Activated CD4-positive, alpha-beta T cell treated with anti-CD3 and anti-CD28 coated beads, Interleukin-2, amount 10 ng/mL, durations not matched to agents 24 days and 14 days (primary cell): Measurements from ENCODE around the gene COX11. TPM values are rescaled to one million over a fixed set of nuclear protein-coding genes. Genes with fewer than 3 reads are reported as not detected.
A peak's percentile ranks its signal among the peaks of the same experiment; 100 is the strongest.

Experiments
- DNase-seq: peaks from one replicate; pipeline ENCODE4 v3.0.0; 2022
- H3K27ac Mint-ChIP-seq: one replicate; pipeline ENCODE4 v1.8.0; 2022; ENCODE audit warnings: mild to moderate bottlenecking, mixed read lengths
- H3K27me3 Mint-ChIP-seq: one replicate; pipeline ENCODE4 v1.8.0; 2022; ENCODE audit warnings: mixed read lengths
- H3K36me3 Mint-ChIP-seq: one replicate; pipeline ENCODE4 v1.8.0; 2022; ENCODE audit warnings: low read depth, mild to moderate bottlenecking, mixed read lengths
- H3K4me1 Mint-ChIP-seq: one replicate; pipeline ENCODE4 v1.8.0; 2021; ENCODE audit warnings: mixed read lengths
- H3K4me3 Mint-ChIP-seq: one replicate; pipeline ENCODE4 v1.8.0; 2022; ENCODE audit warnings: mild to moderate bottlenecking, moderate library complexity, mixed read lengths
- H3K9me3 Mint-ChIP-seq: one replicate; pipeline ENCODE4 v1.8.0; 2021; ENCODE audit warnings: mixed read lengths
- intact Hi-C: fragments of 100-400 bp; cut with micrococcal nuclease; formaldehyde crosslinking; loops from one replicate; pipeline ENCODE4 v1.15.1; 2023
- total RNA-seq: library from RNA; stranded (reverse); gene quantifications from 2 replicates; pipeline ENCODE4 v1.2.3, GENCODE V29; 2022

Gene COX11
- 46.1 and 48.2 TPM in 2 replicates for total RNA-seq

- DNase-seq = peak; percentile 99
- no peaks in the 10 kb centered on the region for H3K9me3 Mint-ChIP-seq
- intact Hi-C loops = loop anchor here (1.0 to 10.0 kb wide), 5 partner anchors 70 to 1056 kb away; partner anchors contain the start of gene MMD
- no peak within 1 kb of the TSS for H3K4me3 Mint-ChIP-seq
- H3K27me3 Mint-ChIP-seq = no peaks in the 10 kb centered on the region
- peaks cover 9% of the 10 kb centered on the region for H3K36me3 Mint-ChIP-seq
- H3K27ac Mint-ChIP-seq = no peak within 1 kb of the TSS
- H3K4me1 Mint-ChIP-seq = peaks cover 22% of the 10 kb centered on the region
These were observed at the start of gene COX11, which contains the start of gene STXBP4 for GRCh38 chr17:54968262-54968987. TSS of gene COX11 (minus strand) at chr17:54968654. CDS start at chr17:54968646, 8 bp downstream. TSS of gene STXBP4 (plus strand) at chr17:54968765. CDS start at chr17:54986220, 17,455 bp downstream.

- Mint-ChIP-seq H3K27ac (no peak overlapping the region), H3K27me3 (no peaks in the 10 kb centered on the region), H3K36me3 (no peaks in the 10 kb centered on the region), H3K4me1 (no peaks in the 10 kb centered on the region), H3K9me3 (no peaks in the 10 kb centered on the region), H3K4me3 (no peak overlapping the region)
- DNase-seq = no peak
- intact Hi-C loops = no loop called here
These were observed 37.1 kb upstream of the COX11 start for GRCh38 chr17:55005520-55005919.

DNA sequence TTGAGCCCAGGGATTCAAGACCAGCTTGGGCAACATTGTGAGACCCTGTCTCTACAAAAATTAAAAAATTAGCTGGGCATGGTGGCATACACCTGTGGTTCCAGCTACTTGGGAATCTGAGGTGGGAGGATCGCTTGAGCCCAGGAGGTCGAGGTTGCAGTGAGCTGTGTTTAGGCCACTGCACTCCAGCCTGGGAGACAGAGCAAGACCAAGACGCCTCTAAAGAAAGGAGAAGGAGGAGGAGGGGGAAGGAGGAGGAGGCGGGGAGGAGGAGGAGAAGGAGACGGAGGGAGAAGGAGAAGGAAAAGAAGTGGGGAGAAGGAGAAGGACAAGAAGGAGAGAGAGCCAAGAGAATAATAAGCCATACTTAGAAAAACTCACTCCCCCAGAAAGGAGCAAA is 36.0 kb upstream of the COX11 start:
- peaks cover 2% of the 10 kb centered on the region for H3K36me3 Mint-ChIP-seq
- no peaks in the 10 kb centered on the region for H3K9me3 Mint-ChIP-seq
- H3K27ac Mint-ChIP-seq = no peak overlapping the region
- no peak for DNase-seq
- no peaks in the 10 kb centered on the region for H3K27me3 Mint-ChIP-seq
- H3K4me3 Mint-ChIP-seq = no peak overlapping the region
- intact Hi-C loops = no loop called here
- no peaks in the 10 kb centered on the region for H3K4me1 Mint-ChIP-seq

DNA sequence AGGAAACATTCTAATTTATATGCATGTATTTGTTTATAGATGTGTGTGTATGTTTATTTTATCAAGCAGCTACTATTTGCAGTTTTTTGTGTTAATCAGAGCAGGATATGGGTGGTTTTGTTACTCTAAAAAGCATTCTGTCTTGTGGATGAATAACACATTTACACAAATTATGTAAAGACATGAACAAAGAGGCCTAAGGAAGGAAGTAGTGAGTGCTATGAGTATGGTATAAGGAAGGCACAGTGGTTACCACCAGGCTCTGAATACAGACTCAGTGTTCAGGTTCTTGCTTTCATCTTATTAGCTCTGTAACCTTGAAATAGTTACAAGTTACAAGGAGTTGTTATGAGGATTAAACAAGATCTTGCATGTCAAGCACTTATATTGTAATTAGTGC is 34.0 kb upstream of the COX11 start:
- H3K4me1 Mint-ChIP-seq = no peaks in the 10 kb centered on the region
- intact Hi-C loops = no loop called here

DNA sequence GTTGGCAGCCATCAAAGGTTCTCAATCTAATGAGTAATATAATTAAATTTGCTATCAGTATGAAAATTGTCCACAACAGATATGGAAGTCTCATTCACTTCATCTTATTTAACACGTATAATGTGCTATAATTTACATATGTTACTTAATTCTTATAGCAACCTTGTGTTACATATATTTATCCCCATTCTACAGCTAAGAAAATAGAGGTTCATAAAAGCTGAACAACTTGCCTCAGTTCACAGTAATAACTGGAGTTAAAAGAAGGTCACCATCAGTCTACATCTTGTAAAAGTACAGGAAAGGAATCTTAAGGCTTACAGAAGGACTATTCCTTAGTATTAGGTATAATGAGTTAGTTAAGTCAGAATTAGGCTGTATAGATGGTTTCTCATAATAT is 28.0 kb upstream of the COX11 start:
- Mint-ChIP-seq H3K4me3 (no peak overlapping the region), H3K27me3 (no peaks in the 10 kb centered on the region), H3K27ac (no peak overlapping the region), H3K9me3 (no peaks in the 10 kb centered on the region), H3K4me1 (no peaks in the 10 kb centered on the region), H3K36me3 (peaks cover 4% of the 10 kb centered on the region)
- DNase-seq = no peak
- intact Hi-C loops = no loop called here

More for the DNA sequence above, 34.0 kb upstream of the COX11 start:
- DNase-seq = no peak
- Mint-ChIP-seq H3K27ac (no peak overlapping the region), H3K4me3 (no peak overlapping the region), H3K36me3 (peaks cover 2% of the 10 kb centered on the region), H3K9me3 (no peaks in the 10 kb centered on the region), H3K27me3 (no peaks in the 10 kb centered on the region)

DNA sequence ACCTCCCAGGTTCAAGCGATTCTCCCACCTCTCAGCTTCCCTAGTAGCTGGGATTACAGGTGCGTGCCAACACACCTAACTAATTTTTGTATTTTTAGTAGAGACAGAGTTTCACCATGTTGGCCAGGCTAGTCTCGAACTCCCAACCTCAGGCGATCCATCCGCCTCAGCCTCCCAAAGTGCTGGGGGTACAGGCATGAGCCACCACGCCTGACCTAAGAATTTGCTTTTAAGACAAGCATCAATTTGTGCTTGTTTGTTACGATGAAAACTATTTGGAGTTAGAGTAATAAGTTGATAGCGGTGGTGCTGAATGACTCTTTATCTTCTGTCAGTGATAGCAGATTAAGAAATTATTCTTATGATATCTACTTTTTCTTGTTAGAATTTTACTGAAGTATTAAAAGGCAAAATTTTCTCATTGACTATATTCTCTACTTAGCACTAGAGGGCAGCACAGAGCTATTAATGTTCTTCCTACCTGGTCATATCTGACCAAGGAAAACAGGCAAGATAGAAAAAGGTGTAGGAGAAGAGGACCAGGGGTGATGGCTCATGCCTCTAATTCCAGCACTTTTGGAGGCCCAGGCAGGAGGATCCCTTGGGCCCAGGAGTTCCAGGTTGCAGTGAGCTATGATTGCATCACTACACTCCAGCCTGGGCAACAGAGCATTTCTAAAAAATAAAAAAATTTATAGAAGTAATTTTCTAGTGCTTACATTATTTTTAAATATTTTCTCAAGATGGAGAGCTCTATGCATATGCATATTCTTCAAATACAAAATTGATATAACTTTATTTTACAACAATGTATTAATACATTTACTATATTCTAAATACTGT is 24.6 kb upstream of the COX11 start:
- Mint-ChIP-seq H3K9me3 (no peaks in the 10 kb centered on the region), H3K36me3 (peaks cover 1% of the 10 kb centered on the region), H3K4me3 (no peak overlapping the region), H3K4me1 (no peaks in the 10 kb centered on the region), H3K27me3 (no peaks in the 10 kb centered on the region), H3K27ac (no peak overlapping the region)
- peak; percentile 70 for DNase-seq
- intact Hi-C loops = loop anchor here (1.0 to 5.0 kb wide), 3 partner anchors 303 to 519 kb away; partner anchors contain the start of gene SMIM36

DNA sequence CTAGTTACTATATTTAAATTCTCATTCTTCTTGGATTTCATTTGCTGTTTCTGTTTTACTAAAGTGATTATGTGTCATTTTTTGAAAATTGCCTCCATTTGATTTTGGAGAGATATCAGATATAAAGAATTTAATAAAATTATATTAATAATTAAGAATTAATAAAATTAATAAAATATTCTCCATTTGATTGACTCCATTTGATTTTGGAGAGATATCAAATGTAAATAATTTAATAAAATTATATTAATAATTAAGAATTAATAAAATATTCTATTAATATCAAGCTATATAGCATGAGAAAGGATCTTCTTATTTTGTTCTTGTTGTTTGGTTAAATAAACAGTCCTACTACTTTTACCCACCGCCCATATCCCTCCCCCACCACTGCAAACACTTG is 23.1 kb upstream of the COX11 start:
- Mint-ChIP-seq H3K9me3 (no peaks in the 10 kb centered on the region), H3K27me3 (no peaks in the 10 kb centered on the region), H3K27ac (no peak overlapping the region), H3K4me3 (no peak overlapping the region), H3K4me1 (no peaks in the 10 kb centered on the region), H3K36me3 (peaks cover 3% of the 10 kb centered on the region)
- intact Hi-C loops = loop anchor here (5.0 kb wide), 1 partner anchor 521 kb away; the partner anchor contains the start of gene SMIM36
- no peak for DNase-seq

GRCh38 chr17:54990118-54990517 is 21.7 kb upstream of the COX11 start:
- no peaks in the 10 kb centered on the region for H3K4me1 Mint-ChIP-seq
- intact Hi-C loops = loop anchor here (5.0 kb wide), 1 partner anchor 522 kb away; the partner anchor contains the start of gene SMIM36
- no peaks in the 10 kb centered on the region for H3K9me3 Mint-ChIP-seq

DNA sequence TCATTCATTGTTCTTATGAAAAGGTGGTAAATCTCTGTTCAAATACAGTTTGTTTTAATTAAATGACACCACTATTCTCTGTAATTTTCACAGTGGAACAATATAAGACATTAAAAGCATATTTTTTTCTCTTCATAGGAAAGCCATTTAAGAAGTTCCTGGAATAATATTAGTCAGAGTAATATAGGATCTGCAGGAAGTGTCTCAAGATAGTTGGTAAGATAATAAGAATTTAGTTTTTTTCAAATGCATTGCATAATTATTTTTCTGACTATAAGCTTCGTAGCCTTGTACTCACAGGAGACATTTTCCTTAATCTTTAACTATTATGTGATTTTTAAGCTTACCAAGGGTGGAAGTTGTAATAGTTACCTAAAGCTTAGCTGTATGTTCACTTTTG is 17.0 kb upstream of the COX11 start:
- intact Hi-C loops = no loop called here
- H3K36me3 Mint-ChIP-seq = peaks cover 3% of the 10 kb centered on the region
- DNase-seq = no peak
- no peaks in the 10 kb centered on the region for H3K4me1 Mint-ChIP-seq
- no peaks in the 10 kb centered on the region for H3K27me3 Mint-ChIP-seq
- H3K4me3 Mint-ChIP-seq = no peak overlapping the region
- no peaks in the 10 kb centered on the region for H3K9me3 Mint-ChIP-seq
- no peak overlapping the region for H3K27ac Mint-ChIP-seq

More at GRCh38 chr17:54990118-54990517, 21.7 kb upstream of the COX11 start:
- peaks cover 1% of the 10 kb centered on the region for H3K36me3 Mint-ChIP-seq
- DNase-seq = no peak
- no peak overlapping the region for H3K4me3 Mint-ChIP-seq
- H3K27me3 Mint-ChIP-seq = no peaks in the 10 kb centered on the region
- H3K27ac Mint-ChIP-seq = no peak overlapping the region

DNA sequence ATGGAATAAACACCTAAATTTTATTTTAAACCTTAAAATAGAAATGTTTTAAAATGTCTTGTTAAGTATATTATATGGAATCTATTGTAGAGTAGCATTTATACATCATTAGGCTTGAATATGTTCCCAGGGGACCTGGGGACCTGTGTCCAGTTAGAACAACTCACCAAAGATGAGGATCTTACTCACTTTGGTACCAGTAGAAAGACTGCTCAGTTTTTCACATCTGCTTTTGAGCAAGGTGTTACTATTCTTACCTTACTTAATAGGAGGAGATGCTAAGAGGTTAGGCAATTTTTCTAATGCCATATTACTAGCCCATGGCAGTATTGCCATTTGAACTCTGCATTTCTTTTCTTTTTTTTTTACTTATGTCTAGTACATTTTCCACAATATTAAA is 14.8 kb upstream of the COX11 start:
- no peak overlapping the region for H3K4me3 Mint-ChIP-seq
- H3K27me3 Mint-ChIP-seq = no peaks in the 10 kb centered on the region
- H3K9me3 Mint-ChIP-seq = peaks cover 7% of the 10 kb centered on the region
- no peak for DNase-seq
- H3K36me3 Mint-ChIP-seq = peaks cover 5% of the 10 kb centered on the region
- H3K27ac Mint-ChIP-seq = no peak overlapping the region
- H3K4me1 Mint-ChIP-seq = peaks cover 2% of the 10 kb centered on the region
- intact Hi-C loops = no loop called here

DNA sequence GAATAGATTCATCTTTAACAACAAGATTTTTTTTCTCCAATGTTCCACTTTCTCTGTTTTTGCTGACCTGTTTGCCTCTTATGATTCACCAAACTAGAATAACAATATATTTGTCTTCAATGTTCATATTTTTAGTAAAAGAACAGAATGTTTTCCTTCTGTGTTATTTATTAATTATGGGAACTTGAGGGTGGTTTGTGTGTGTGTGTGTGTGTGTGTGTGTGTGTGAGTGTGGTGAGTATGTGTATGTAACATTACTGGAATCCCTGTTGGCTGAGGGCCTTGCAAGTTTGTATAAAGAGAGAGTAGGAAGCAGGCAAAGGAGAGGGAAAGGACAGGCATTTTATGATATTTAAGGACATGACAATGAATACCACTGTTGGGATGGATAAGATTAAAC is 13.9 kb upstream of the COX11 start:
- Mint-ChIP-seq H3K27me3 (no peaks in the 10 kb centered on the region), H3K27ac (no peak overlapping the region)
- intact Hi-C loops = no loop called here

GRCh38 chr17:54980375-54980774 is 11.9 kb upstream of the COX11 start:
- intact Hi-C loops = no loop called here
- H3K27me3 Mint-ChIP-seq = no peaks in the 10 kb centered on the region
- no peak overlapping the region for H3K27ac Mint-ChIP-seq
- peaks cover 4% of the 10 kb centered on the region for H3K36me3 Mint-ChIP-seq
- no peak overlapping the region for H3K4me3 Mint-ChIP-seq
- H3K9me3 Mint-ChIP-seq = peaks cover 7% of the 10 kb centered on the region
- DNase-seq = no peak
- H3K4me1 Mint-ChIP-seq = peaks cover 9% of the 10 kb centered on the region

More for the DNA sequence above, 13.9 kb upstream of the COX11 start:
- no peak for DNase-seq
- Mint-ChIP-seq H3K4me1 (peaks cover 2% of the 10 kb centered on the region), H3K4me3 (no peak overlapping the region), H3K36me3 (peaks cover 5% of the 10 kb centered on the region), H3K9me3 (peaks cover 7% of the 10 kb centered on the region)

GRCh38 chr17:54979657-54980056 is 11.2 kb upstream of the COX11 start:
- intact Hi-C loops = no loop called here
- no peak overlapping the region for H3K4me3 Mint-ChIP-seq
- H3K9me3 Mint-ChIP-seq = peaks cover 7% of the 10 kb centered on the region
- H3K4me1 Mint-ChIP-seq = peaks cover 9% of the 10 kb centered on the region
- DNase-seq = no peak
- H3K36me3 Mint-ChIP-seq = peaks cover 4% of the 10 kb centered on the region
- no peak overlapping the region for H3K27ac Mint-ChIP-seq
- H3K27me3 Mint-ChIP-seq = no peaks in the 10 kb centered on the region

GRCh38 chr17:54977744-54978143 is 9.3 kb upstream of the COX11 start:
- Mint-ChIP-seq H3K27ac (no peak overlapping the region), H3K27me3 (no peaks in the 10 kb centered on the region), H3K9me3 (peaks cover 7% of the 10 kb centered on the region), H3K36me3 (peaks cover 4% of the 10 kb centered on the region), H3K4me1 (peaks cover 9% of the 10 kb centered on the region), H3K4me3 (no peak overlapping the region)
- DNase-seq = no peak
- intact Hi-C loops = no loop called here
